CMK (cell line): ENCODE results near the gene IDI2.
"Not testable (repeated sequence)": the region's sequence is repeated elsewhere in the genome, so short reads cannot be mapped to it uniquely, and the experiment has no call there.

Experiments
- DNase-seq: peaks from one replicate; pipeline ENCODE4 v3.0.0-alpha.2; 2010; ENCODE audit warnings: low read depth

The IDI2 gene

GRCh38 chr10:1047937-1048336 is 22.3 kb upstream of the IDI2 start:
- DNase-seq = no peak

GRCh38 chr10:1045415-1045814 is 19.8 kb upstream of the IDI2 start:
- no peak for DNase-seq

DNA sequence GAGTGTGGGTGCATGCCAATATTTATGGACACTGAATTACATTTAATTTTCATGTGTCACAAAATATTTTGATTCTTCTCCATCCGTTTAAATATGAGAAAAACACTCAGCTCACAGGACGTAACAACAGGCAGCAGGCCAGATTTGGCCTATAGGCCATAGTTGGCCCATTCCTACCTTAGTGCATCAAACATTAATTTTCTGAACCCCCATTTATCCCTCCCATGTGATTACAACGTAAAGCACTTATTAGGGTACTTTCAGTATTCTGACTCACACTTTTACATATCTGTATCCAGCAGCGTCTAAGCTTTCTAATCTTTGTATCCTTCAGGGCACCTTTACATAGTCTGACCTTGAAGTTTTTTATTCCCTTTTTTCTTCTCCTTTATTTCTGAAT is 19.3 kb upstream of the IDI2 start:
- no peak for DNase-seq

DNA sequence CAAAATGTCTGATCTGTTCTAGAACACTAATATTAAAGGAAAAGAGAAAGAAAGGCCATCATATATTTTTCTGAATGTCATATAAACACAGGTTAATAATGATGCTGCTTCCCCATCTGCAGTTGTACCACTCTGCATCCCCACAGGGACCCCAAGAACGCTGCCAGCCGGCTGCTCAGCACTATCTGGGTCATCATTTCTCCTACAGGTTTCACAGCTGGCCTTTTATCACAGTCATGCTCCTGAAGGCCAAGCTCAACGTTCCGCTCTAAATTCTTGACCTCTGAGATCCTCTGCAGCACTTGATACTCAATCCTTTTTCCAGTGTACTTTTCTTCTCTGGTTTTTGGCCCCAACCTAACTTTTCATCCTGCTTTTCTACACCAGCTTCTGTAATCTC is 18.5 kb upstream of the IDI2 start:
- DNase-seq = no peak

GRCh38 chr10:1043532-1043995 is 17.9 kb upstream of the IDI2 start:
- DNase-seq = no peak

GRCh38 chr10:1041514-1041913 is 15.9 kb upstream of the IDI2 start:
- no peak for DNase-seq

DNA sequence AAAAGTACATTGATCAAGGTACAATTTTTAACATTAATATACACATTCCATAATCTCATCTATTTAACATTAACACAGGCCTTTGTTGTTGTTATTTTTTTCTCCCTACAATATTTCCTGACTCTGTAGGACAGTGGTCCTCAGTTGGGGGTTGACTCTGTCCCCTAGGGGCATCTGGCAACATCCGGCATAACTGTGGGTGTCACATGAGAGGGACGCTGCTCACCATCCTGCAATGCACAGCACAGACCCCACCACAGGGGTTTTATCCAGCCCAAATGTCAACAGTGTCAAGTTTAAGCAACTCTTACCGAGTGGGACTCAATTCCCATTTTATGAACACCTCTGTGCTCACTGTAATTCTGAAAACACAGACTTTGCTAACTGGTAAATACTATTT is 14.5 kb upstream of the IDI2 start:
- no peak for DNase-seq

DNA sequence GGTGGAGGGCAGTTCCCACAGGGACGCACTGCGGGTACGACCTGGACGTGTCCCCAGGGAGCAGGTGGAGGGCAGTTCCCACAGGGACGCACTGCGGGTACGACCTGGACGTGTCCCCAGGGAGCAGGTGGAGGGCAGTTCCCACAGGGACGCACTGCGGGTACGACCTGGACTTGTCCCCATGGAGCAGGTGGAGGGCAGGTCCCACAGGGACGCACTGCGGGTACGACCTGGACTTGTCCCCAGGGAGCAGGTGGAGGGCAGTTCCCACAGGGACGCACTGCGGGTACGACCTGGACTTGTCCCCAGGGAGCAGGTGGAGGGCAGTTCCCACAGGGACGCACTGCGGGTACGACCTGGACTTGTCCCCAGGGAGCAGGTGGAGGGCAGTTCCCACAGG is 13.1 kb upstream of the IDI2 start:
- DNase-seq = not testable (repeated sequence)

GRCh38 chr10:1037098-1037497 is 11.4 kb upstream of the IDI2 start:
- no peak for DNase-seq

GRCh38 chr10:1036341-1036791 is 10.7 kb upstream of the IDI2 start:
- DNase-seq = no peak

- no peak for DNase-seq
These were observed 9.5 kb upstream of the IDI2 start for GRCh38 chr10:1035201-1035600.

- no peak for DNase-seq
These were observed 9.1 kb upstream of the IDI2 start for GRCh38 chr10:1034758-1035157.

DNA sequence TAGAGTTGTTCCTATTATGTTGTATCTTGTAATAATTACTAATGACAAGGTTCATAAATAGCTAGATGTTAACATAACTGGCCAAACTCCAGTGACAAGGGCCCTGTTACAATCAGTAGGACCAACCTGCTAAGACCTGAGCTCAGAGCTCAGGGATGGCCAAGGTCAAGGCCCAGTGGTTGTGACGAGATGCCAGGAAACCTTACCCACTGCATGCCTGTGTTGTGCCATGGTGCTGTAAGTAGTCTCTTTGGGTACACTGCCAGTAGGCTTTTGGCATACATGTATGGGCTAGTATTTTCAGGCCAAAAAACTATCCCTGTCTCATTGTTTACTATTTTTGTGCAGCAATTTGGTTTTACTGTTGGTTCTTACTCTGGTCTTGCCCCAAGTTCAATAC is 7.9 kb upstream of the IDI2 start:
- no peak for DNase-seq

DNA sequence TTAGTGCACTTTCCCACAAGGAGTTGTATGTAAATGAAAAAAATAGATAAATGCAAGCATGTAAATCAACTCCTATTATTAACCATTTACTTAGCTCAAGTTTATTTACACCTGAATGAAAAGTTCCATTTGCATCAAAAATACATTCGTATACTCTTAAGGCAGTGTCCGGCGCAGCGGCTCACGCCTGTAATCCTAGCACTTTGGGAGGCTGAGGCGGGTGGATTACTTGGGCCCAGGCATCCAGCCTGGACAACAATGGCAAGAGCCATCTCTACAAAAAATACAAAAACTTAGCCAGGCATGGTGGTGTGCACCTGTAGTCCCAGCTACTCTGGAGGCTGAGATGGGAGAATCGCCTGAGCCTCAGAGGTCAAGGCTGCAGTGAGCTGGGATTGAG is 4.2 kb upstream of the IDI2 start:
- DNase-seq = no peak

GRCh38 chr10:1026578-1026977 is 919 bp upstream of the IDI2 start:
- DNase-seq = no peak

GRCh38 chr10:1024103-1024502 is 1.6 kb downstream of the IDI2 start:
- no peak for DNase-seq

GRCh38 chr10:1022413-1022812 is 3.2 kb downstream of the IDI2 start:
- no peak for DNase-seq

- DNase-seq = no peak
These were observed 4.7 kb downstream of the IDI2 start for GRCh38 chr10:1020958-1021357.

DNA sequence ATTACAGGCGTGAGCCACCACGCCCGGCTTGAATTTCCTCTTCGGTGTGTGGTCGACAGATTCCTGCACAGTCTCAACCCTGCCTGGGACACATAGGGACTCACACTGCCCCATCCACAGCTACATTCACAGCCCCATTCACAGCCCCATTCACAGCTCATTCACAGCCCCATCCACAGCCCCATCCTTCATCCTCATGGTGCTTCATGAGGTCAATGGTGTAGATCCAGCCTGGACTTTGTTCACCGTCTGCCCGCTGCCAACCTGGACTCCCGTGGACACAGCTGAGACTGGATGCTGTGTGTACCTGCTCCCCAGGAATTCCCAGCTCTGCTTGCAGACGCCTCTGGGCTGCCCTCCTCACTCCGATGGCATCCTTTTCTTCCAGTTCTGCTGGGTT is 5.2 kb downstream of the IDI2 start:
- no peak for DNase-seq

- DNase-seq = no peak
These were observed 6.3 kb downstream of the IDI2 start for GRCh38 chr10:1019362-1019761.

DNA sequence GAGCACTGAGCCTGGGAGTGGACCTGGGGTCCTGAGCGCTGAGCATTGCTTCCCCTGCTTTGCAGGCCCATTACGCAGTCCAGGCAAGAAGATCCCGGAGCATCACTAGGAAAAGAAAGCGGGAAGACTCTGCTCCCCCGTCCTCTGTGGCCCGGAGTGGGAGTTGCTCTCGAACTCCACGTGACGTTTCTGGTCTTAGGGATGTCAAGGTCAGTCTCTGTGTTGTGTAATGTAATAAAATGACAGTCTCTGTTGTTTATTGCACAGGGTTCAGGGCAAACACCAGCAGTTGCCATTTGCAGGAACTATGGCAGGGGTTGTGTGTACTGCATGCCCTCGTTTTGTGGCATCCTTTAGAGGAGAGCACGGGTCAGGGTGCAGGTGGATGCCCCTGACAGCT is 10.0 kb downstream of the IDI2 start:
- no peak for DNase-seq

- DNase-seq = no peak
These were observed 14.0 kb downstream of the IDI2 start for GRCh38 chr10:1011696-1012095.

DNA sequence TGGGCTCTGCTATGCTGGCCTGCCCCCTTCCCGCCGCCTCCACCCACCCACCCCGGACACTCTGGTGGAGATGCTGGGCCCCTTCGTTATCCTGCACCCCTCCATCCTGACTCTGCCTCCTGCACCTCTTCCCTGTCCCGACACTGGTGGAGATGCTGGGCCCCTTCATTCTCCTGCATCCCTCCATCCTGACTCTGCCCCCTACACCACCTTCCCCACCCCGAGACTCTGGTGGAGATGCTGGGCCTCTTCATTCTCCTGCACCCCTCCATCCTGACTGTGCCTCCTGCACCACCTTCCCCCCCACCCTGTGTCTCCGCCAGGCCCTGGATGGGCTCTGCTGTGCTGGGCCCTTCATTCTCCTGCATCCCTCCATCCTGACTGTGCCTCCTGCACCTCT is 15.0 kb downstream of the IDI2 start:
- DNase-seq = no peak

GRCh38 chr10:1009947-1010346 is 15.7 kb downstream of the IDI2 start:
- DNase-seq = not testable (repeated sequence)

DNA sequence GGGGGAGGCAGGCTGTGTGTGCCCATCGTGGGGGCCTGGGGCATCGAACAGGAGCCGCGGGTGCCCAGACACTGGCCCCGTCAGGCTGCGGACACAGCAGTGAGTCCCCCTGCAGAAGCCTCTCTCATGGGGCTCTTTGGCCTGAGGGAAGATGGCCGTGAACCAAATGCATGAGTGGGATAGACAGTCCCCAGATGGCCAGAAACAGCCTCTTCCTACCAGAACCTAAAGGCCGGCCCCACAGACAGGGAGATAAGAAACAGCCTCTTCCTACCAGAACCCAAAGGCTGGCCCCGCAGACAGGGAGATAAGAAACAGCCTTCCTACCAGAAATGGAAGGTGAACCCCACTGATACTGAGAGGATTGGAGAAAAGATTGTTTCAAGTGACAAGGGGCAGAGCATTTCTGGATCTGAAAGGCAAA is 16.6 kb downstream of the IDI2 start:
- peak; percentile 65 for DNase-seq
